PC-9 (cell line): ENCODE results near the gene SNRNP40. TPM values are rescaled to one million over a fixed set of nuclear protein-coding genes. Genes with fewer than 3 reads are reported as not detected.

Experiments
- BruUV-seq: library from RNA; stranded (reverse); fragments of 400-500 nt; replicated peaks from 2 replicates; lab custom pipeline; 2021; lab: Mats Ljungman, UMichigan
- CTCF ChIA-PET: fragments of 300-600 bp; sonication (Branson Sonifier 250); formaldehyde crosslinking; loops from one replicate; lab custom pipeline; 2022; ENCODE audit warnings: antibody characterized with exemption; lab: Charles Lee
- POLR2A ChIA-PET: fragments of 300-600 bp; sonication (Branson Sonifier 250); formaldehyde crosslinking; loops from one replicate; lab custom pipeline; 2022; ENCODE audit warnings: antibody characterized with exemption; ENCODE audit not compliant: unreplicated experiment; lab: Charles Lee
- DNase-seq, 2 experiments: peaks; one replicate each; pipeline versions ENCODE4 v3.0.0 to v3.0.0-alpha.2; 2015 to 2022; ENCODE audit warnings: mixed read lengths in 1 of 2
- H2AFZ ChIP-seq: fragments of 200-600 bp; sonication (generic); 2 replicates; pipeline ENCODE4 v1.8.1; 2017; ENCODE audit warnings: antibody characterized with exemption
- H3F3A ChIP-seq: fragments of 200-600 bp; sonication (generic); 2 replicates; pipeline ENCODE4 v1.8.1; 2017; ENCODE audit warnings: antibody characterized with exemption, mild to moderate bottlenecking, low read depth; ENCODE audit not compliant: insufficient read depth
- H3K27ac ChIP-seq: fragments of 200-600 bp; sonication (generic); 2 replicates; pipeline ENCODE4 v1.6.1; 2016; ENCODE audit warnings: mixed run types
- H3K27me3 ChIP-seq: fragments of 200-600 bp; sonication (generic); 2 replicates; pipeline ENCODE4 v1.6.1; 2016; ENCODE audit warnings: low read depth, mixed run types; ENCODE audit not compliant: insufficient read depth
- H3K36me3 ChIP-seq: fragments of 200-600 bp; sonication (generic); 2 replicates; pipeline ENCODE4 v1.6.1; 2016; ENCODE audit warnings: low read depth, mixed run types
- H3K4me1 ChIP-seq: fragments of 200-600 bp; sonication (generic); replicated peaks from 2 replicates; pipeline ENCODE4 v1.6.1; 2016; ENCODE audit warnings: mixed run types; ENCODE audit not compliant: insufficient read depth
- H3K4me2 ChIP-seq: fragments of 200-600 bp; sonication (generic); 2 replicates; pipeline ENCODE4 v1.6.1; 2017; ENCODE audit warnings: mixed run types
- H3K4me3 ChIP-seq: fragments of 200-600 bp; sonication (generic); 2 replicates; pipeline ENCODE4 v1.6.1; 2016; ENCODE audit warnings: mixed run types
- H3K79me2 ChIP-seq: fragments of 200-600 bp; sonication (generic); 2 replicates; pipeline ENCODE4 v1.6.1; 2017; ENCODE audit warnings: low read depth, mixed run types
- H3K9me2 ChIP-seq: fragments of 200-600 bp; sonication (generic); 2 replicates; pipeline ENCODE4 v1.8.1; 2017; ENCODE audit warnings: mild to moderate bottlenecking; ENCODE audit not compliant: insufficient read depth
- H3K9me3 ChIP-seq: fragments of 200-600 bp; sonication (generic); 2 replicates; pipeline ENCODE4 v1.8.1; 2016; ENCODE audit warnings: low read depth; ENCODE audit not compliant: insufficient read depth
- H4K20me1 ChIP-seq: fragments of 200-600 bp; sonication (generic); 2 replicates; pipeline ENCODE4 v1.8.1; 2017; ENCODE audit not compliant: insufficient read depth
- EZH2 ChIP-seq: fragments of 200-600 bp; sonication (generic); IDR thresholded peaks from 2 replicates; pipeline ENCODE4 v1.8.0; 2017; ENCODE audit warnings: antibody characterized with exemption, low read depth
- intact Hi-C: fragments of 100-400 bp; cut with micrococcal nuclease; formaldehyde crosslinking; loops from one replicate; pipeline ENCODE4 v1.10.0; 2022; ENCODE audit not compliant: unreplicated experiment
- total RNA-seq: library from RNA; stranded (reverse); gene quantifications from 2 replicates; pipeline ENCODE4 v1.2.3, GENCODE V29; 2021
- TF ChIP-seq, protein P1 (sequence below): fragments of 200-600 bp; sonication (generic); conservative IDR thresholded peaks from 2 replicates; pipeline ENCODE4 v1.6.1; 2017; ENCODE audit warnings: mixed run types, antibody characterized with exemption, mild to moderate bottlenecking, moderate library complexity

The SNRNP40 gene
- total RNA-seq, 1 experiment from 2014 or later = 59.5 TPM

DNA sequence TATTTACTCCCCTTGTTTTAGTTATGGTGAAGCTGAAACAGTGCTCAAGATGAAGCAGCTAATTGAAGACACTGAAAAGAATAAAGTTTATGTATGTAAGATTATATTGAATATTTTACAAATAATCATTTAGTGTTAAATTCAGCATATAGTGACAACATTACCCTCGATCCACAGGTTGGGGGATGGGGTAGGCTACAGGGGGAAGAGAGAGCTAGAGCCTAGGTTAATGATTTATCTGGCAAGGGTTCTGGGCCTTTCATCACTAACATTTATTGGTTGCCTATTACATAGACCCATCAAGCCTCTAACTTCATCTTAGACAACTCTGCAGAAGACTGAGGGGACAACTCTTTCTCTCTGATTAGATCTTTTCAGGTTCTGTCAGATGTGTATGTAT is 21.6 kb upstream of the SNRNP40 start:
- Histone ChIP-seq H3K79me2 (no peaks in the 10 kb centered on the region), H3K36me3 (no peaks in the 10 kb centered on the region; the same call in 1 of the 2 replicates), H3K9me2 (no peaks in the 10 kb centered on the region), H4K20me1 (no peaks in the 10 kb centered on the region), H3K27ac (no peak overlapping the region), H3K4me1 (no peaks in the 10 kb centered on the region), H3K27me3 (no peaks in the 10 kb centered on the region), H3F3A (no peaks in the 10 kb centered on the region), H2AFZ (no peak overlapping the region), H3K9me3 (no peaks in the 10 kb centered on the region), H3K4me2 (no peak overlapping the region), H3K4me3 (no peak overlapping the region)
- BruUV-seq = no TSS peak
- intact Hi-C loops = no loop called here
- CTCF ChIA-PET = no interaction called here
- POLR2A ChIA-PET = interaction anchor here (0.6 kb wide), 1 partner anchor 197 kb away, joined by 4 read pairs; no protein-coding TSS in a partner anchor
- no peak for DNase-seq
- TF ChIP-seq, protein P1, sequence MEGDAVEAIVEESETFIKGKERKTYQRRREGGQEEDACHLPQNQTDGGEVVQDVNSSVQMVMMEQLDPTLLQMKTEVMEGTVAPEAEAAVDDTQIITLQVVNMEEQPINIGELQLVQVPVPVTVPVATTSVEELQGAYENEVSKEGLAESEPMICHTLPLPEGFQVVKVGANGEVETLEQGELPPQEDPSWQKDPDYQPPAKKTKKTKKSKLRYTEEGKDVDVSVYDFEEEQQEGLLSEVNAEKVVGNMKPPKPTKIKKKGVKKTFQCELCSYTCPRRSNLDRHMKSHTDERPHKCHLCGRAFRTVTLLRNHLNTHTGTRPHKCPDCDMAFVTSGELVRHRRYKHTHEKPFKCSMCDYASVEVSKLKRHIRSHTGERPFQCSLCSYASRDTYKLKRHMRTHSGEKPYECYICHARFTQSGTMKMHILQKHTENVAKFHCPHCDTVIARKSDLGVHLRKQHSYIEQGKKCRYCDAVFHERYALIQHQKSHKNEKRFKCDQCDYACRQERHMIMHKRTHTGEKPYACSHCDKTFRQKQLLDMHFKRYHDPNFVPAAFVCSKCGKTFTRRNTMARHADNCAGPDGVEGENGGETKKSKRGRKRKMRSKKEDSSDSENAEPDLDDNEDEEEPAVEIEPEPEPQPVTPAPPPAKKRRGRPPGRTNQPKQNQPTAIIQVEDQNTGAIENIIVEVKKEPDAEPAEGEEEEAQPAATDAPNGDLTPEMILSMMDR = no peak
- TF ChIP-seq EZH2 = no peak

DNA sequence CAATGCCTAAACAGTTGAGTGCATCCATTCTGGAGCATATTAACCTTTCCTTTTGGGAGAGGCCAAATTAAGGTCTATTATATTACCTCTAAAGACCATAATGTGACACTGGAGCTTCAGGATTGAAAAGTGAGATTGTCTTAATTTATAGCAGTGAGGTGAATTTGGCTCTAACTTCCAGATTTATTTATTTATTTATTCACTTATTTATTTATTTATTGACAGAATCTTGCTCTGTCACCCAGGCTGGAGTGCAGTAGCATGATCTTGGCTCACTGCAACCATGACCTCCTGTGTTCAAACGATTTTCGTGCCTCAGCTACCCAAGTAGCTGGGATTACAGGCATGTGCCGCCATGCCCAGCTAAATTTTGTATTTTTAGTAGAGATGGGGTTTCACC is 19.3 kb upstream of the SNRNP40 start:
- Histone ChIP-seq H4K20me1 (no peaks in the 10 kb centered on the region), H3K36me3 (no peaks in the 10 kb centered on the region; the same call in 1 of the 2 replicates), H3K4me3 (no peak overlapping the region), H3F3A (no peaks in the 10 kb centered on the region), H2AFZ (no peak overlapping the region), H3K9me2 (no peaks in the 10 kb centered on the region), H3K9me3 (no peaks in the 10 kb centered on the region), H3K27me3 (no peaks in the 10 kb centered on the region), H3K79me2 (no peaks in the 10 kb centered on the region), H3K4me1 (no peaks in the 10 kb centered on the region), H3K27ac (no peak overlapping the region), H3K4me2 (no peak overlapping the region)
- intact Hi-C loops = no loop called here
- CTCF ChIA-PET = no interaction called here
- TF ChIP-seq, protein P1 = no peak
- no TSS peak for BruUV-seq
- POLR2A ChIA-PET = no interaction called here
- DNase-seq = no peak

DNA sequence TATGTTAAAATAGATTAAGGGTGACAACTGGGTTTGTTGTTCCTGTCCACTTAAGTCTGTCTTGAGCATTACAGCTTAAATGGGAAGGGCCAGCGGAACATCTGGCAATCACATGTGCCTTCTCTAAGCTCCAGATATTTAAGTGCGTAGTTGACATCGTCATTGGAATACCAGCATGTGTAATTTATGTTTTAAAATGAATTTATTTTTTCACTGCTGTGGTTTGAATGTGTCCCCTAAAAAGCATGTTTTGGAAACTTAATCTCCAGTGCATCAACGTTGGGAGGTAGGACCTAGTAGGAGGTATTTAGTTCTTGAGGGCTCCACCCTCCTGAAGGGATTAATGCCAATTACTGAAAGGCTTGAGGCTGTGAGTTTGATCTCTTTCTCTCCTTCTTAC is 13.6 kb upstream of the SNRNP40 start:
- Histone ChIP-seq H3K27me3 (no peaks in the 10 kb centered on the region), H3K4me1 (no peaks in the 10 kb centered on the region)
- TF ChIP-seq EZH2 = no peak
- TF ChIP-seq, protein P1 = no peak

More for the DNA sequence above, 13.6 kb upstream of the SNRNP40 start:
- H3K27ac ChIP-seq = no peak overlapping the region
- H4K20me1 ChIP-seq = no peaks in the 10 kb centered on the region
- H3K4me3 ChIP-seq = no peak overlapping the region
- H3K9me2 ChIP-seq = no peaks in the 10 kb centered on the region
- no peaks in the 10 kb centered on the region for H3F3A ChIP-seq
- no peak for DNase-seq
- H3K4me2 ChIP-seq = no peak overlapping the region
- POLR2A ChIA-PET = no interaction called here
- no peaks in the 10 kb centered on the region for H3K9me3 ChIP-seq
- H2AFZ ChIP-seq = no peak overlapping the region
- CTCF ChIA-PET = no interaction called here
- no peaks in the 10 kb centered on the region for H3K36me3 ChIP-seq
- no TSS peak for BruUV-seq
- no peaks in the 10 kb centered on the region for H3K79me2 ChIP-seq
- intact Hi-C loops = no loop called here
